ENCODE results near the gene TTC1. TPM values are rescaled to one million over a fixed set of nuclear protein-coding genes. Genes with fewer than 3 reads are reported as not detected.
A peak's percentile ranks its signal among the peaks of the same experiment; 100 is the strongest.
"Not testable (repeated sequence)": the region's sequence is repeated elsewhere in the genome, so short reads cannot be mapped to it uniquely, and the experiment has no call there.

The TTC1 gene, protein sequence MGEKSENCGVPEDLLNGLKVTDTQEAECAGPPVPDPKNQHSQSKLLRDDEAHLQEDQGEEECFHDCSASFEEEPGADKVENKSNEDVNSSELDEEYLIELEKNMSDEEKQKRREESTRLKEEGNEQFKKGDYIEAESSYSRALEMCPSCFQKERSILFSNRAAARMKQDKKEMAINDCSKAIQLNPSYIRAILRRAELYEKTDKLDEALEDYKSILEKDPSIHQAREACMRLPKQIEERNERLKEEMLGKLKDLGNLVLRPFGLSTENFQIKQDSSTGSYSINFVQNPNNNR
- total RNA-seq: 10 to 100 TPM; 46.9 to 57.2 TPM

DNA sequence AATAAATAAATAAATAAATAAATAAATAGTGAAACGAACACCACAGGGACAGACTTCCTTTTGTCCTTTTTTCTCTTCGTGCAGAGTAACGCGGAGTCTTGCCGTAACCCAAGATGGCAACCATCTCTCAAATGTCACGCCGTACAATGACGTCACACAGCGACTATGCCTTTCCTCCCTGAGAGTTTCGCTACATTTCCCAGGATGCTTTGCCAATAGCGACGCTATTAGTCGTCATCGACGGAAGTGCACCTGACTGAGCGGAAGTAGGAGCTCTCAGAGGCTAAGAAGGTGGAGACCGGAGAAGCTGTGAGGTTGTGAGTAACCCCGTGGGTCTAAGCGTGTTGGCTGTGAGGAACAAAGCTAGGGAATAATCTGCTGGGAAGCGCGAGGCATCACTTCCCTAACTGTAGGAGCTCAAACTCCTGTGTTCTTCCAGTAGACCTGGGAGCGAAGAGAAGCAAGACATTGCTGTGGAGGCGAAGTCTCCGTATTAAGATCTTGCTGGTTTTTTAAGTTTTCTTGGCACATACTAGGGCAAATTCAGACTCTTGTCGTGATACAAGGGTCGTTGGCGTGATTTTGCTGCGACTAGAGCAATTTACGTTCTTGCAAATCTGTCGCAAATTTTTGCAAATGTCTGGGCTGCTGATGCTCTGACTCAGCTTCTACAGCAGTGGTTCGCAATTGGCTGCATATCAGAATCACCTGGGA is at the start of gene TTC1:
Gene TTC1 (plus strand): TSS at position 263 of the 714 bp plus-strand sequence. CDS start 1,390 bp downstream, outside the sequence.
- POLR2A ChIA-PET: interaction anchor here (0.6 to 0.7 kb wide), 2 partner anchors 249 to 671 kb away, joined by 3 to 5 read pairs; no protein-coding TSS in a partner anchor
- Mint-ChIP-seq H3K27me3 (no peaks in the 10 kb centered on the region), H3K36me3 (ENCODE audit: low read depth) (peaks cover 21% of the 10 kb centered on the region), H3K9me3 (no peaks in the 10 kb centered on the region), H3K27ac (peak within 1 kb of the TSS; percentile 98), H3K4me3 (peak within 1 kb of the TSS; percentile 91), H3K4me1 (peaks cover 27% of the 10 kb centered on the region)
- CTCF ChIA-PET: interaction anchor here (0.5 to 2.3 kb wide), 7 partner anchors 8 to 429 kb away, joined by 3 to 6 read pairs (median 3); no protein-coding TSS in a partner anchor
- DNase-seq: peak; percentile 98

DNA sequence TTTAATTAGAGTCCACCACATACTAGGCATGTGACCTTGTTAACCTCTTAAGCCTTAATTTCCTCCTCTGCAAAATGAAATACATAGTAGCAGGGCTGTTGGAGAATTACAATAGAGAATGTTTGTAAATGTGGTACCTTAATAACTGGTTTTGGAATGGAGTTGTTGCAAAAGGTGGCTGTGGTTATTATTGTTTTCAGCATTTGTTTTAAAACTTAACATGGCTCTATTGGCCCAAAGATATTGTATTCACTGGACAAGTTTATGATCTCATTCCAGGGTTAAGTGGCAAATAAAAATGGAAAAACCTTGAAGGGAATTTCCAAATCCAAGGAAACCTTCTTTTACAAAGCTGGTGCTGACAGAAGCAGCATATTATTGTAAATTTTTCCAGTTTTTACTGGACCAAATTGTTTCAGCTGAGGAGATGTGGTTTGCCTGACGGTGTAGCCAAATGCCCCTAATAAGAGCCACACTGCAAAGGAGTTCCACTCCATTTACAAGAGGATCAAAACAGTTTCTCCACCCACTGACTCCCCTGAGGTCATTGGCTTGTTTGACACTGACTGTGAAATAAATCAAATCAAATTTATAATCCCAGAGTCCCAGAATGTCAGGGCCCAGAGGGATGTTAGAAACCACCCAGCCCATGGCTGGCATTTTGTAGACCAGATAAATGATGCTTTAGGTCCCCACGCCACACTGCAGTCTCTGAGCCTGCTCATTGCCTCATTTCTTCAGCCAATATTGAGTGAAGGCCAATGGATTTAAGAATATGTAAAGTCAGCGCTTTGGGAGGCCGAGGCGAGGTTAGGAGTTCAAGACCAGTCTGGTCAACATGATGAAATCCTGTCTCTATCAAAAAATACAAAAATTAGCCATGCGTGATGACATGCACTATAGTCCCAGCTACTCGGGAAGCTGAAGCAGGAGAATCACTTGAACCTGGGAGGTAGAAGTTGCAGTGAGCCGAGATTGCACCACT is 47.5 kb upstream of the TTC1 start:
- peaks cover 3% of the 10 kb centered on the region for H3K27me3 Mint-ChIP-seq
- POLR2A ChIA-PET: no interaction called here
- no peaks in the 10 kb centered on the region for H3K36me3 Mint-ChIP-seq (ENCODE audit: low read depth)
- CTCF ChIA-PET: no interaction called here
- no peak overlapping the region for H3K27ac Mint-ChIP-seq
- H3K4me1 Mint-ChIP-seq: no peaks in the 10 kb centered on the region
- no peak overlapping the region for H3K4me3 Mint-ChIP-seq
- no peaks in the 10 kb centered on the region for H3K9me3 Mint-ChIP-seq
- DNase-seq: no peak

DNA sequence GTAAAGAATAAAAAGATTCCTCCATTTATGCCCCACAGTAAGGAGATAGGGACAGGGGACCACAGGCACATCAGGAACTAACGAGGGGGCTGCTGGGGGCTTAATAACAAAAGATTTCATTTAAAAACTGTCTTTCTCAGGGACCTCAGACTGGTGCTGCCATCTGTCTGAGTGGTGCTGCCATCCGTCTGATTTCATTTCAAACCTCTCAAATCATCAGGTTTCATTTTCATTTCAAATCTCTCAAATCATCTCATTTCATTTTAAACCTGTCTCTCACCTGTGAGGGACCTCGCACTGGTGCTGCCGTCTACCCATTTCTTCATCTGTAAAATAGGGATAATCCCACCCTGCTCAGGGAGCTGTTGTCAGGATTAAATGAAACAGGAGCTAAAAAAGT is 46.7 kb upstream of the TTC1 start:
- H3K4me3 Mint-ChIP-seq: no peak overlapping the region
- H3K27me3 Mint-ChIP-seq: peaks cover 8% of the 10 kb centered on the region
- ChIA-PET CTCF (no interaction called here), POLR2A (no interaction called here)
- no peak for DNase-seq
- no peaks in the 10 kb centered on the region for H3K4me1 Mint-ChIP-seq
- H3K27ac Mint-ChIP-seq: no peak overlapping the region
- no peaks in the 10 kb centered on the region for H3K9me3 Mint-ChIP-seq
- no peaks in the 10 kb centered on the region for H3K36me3 Mint-ChIP-seq (ENCODE audit: low read depth)

DNA sequence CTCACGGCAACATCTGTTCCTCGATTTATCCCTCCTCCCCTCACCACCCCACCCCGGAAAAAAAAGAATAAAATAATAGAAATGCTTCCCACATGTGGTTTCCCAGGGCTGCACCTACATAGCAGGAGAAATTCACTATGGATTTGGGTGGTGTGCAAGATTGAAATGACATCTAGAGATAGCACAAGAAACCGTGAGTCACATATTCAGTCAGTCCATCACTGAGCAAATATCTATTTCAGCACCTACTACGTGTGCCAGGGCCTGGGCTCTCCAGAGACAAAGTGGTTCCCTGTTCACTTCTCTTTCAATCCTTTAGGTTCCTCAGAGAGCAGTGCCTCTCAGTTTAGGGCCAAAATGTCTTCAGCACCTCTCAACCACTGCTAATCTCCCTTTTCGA is 45.0 kb upstream of the TTC1 start:
- ChIA-PET CTCF (interaction anchor here (0.6 kb wide), 1 partner anchor 605 kb away, joined by 3 read pairs; no protein-coding TSS in a partner anchor), POLR2A (no interaction called here)
- no peak overlapping the region for H3K4me3 Mint-ChIP-seq
- H3K36me3 Mint-ChIP-seq (ENCODE audit: low read depth): no peaks in the 10 kb centered on the region
- H3K9me3 Mint-ChIP-seq: no peaks in the 10 kb centered on the region
- peaks cover 18% of the 10 kb centered on the region for H3K27me3 Mint-ChIP-seq
- no peak overlapping the region for H3K27ac Mint-ChIP-seq
- no peaks in the 10 kb centered on the region for H3K4me1 Mint-ChIP-seq
- no peak for DNase-seq

DNA sequence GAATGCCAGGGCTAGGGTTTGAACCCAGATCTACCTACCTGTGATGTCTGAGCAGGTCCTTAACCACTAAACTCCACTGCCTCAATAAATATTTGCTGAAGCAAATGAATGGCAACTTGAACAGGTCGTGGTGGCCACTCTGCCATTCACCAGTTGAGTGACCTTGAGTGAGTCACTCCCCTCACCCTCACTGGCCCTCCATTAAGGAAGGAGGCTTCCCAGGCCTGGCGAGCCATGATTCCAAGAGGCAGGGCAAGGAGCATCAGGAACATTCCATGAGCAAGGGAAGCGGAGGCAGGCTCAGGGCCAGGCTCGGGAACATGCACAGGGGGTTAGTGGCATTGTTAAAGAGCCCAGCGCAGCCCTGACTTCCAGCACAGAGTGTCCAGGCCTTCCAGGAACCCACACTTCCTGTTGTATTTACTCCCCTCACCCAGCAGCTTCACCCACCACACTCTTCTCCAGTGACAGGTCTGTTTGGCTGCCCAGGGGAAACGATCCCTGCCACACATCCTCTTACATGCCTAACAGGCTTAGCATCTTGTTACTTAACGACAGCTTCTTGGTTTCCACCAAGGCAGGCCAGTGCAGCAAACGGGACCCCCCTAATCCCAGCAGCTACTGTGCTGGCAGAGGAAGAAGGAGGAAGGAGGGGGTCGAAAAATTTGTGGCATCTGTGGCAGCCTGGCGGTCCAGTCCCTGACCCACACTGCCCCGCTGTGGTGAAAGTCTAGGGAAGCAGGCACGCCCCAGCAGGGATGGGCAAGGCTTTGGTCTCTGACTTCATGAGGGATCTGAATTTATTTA is 43.7 kb upstream of the TTC1 start:
- H3K4me1 Mint-ChIP-seq: no peaks in the 10 kb centered on the region
- H3K9me3 Mint-ChIP-seq: no peaks in the 10 kb centered on the region
- CTCF ChIA-PET: no interaction called here
- H3K4me3 Mint-ChIP-seq: no peak overlapping the region
- H3K27me3 Mint-ChIP-seq: peaks cover 24% of the 10 kb centered on the region
- H3K36me3 Mint-ChIP-seq (ENCODE audit: low read depth): no peaks in the 10 kb centered on the region
- POLR2A ChIA-PET: interaction anchor here (0.6 kb wide), 1 partner anchor 1270 kb away, joined by 3 read pairs; no protein-coding TSS in a partner anchor
- no peak overlapping the region for H3K27ac Mint-ChIP-seq
- DNase-seq: peak; percentile 11

DNA sequence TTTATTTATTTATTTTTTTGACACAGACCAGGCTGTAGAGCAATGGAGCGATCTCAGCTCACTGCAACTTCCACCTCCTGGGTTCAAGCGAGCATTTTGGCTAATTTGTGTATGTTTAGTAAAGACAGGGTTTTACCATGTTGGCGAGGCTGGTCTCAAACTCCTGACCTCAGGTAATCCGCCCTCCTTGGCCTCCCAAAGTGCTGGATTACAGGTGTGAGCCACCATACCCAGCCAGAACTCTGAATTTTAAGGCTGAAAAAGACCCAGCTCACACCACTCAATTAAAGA is 43.2 kb upstream of the TTC1 start:
- DNase-seq; CTCF ChIA-PET; H3K4me1 Mint-ChIP-seq; H3K4me3 Mint-ChIP-seq; H3K27ac Mint-ChIP-seq; H3K9me3 Mint-ChIP-seq; H3K36me3 Mint-ChIP-seq (ENCODE audit: low read depth); POLR2A ChIA-PET: not testable (repeated sequence)
- peaks cover 29% of the 10 kb centered on the region for H3K27me3 Mint-ChIP-seq

DNA sequence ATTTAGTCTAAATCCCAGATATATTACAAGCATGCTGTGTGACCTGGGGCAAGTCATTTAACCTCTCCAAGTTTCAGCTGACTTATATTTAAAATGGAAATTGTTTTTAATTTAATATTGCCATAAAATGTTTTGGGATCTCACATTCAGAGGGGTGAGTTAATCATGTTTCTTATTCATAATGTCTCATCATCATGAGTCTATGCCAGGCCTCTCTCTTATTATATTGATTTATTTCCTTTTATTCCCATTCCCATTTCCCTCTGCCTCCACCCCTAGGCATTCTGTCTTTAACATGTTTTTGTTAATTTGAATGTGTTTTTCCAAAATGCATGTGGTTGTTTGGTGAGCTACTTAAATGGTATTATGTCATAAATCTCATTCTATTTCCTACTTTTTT is 39.0 kb upstream of the TTC1 start:
- H3K4me1 Mint-ChIP-seq: peaks cover 8% of the 10 kb centered on the region
- no peaks in the 10 kb centered on the region for H3K9me3 Mint-ChIP-seq
- no peak overlapping the region for H3K27ac Mint-ChIP-seq
- POLR2A ChIA-PET: no interaction called here
- H3K27me3 Mint-ChIP-seq: peaks cover 60% of the 10 kb centered on the region
- CTCF ChIA-PET: interaction anchor here (1.0 kb wide), 1 partner anchor 17 kb away, joined by 3 read pairs; no protein-coding TSS in a partner anchor
- no peaks in the 10 kb centered on the region for H3K36me3 Mint-ChIP-seq (ENCODE audit: low read depth)
- no peak for DNase-seq
- no peak overlapping the region for H3K4me3 Mint-ChIP-seq

DNA sequence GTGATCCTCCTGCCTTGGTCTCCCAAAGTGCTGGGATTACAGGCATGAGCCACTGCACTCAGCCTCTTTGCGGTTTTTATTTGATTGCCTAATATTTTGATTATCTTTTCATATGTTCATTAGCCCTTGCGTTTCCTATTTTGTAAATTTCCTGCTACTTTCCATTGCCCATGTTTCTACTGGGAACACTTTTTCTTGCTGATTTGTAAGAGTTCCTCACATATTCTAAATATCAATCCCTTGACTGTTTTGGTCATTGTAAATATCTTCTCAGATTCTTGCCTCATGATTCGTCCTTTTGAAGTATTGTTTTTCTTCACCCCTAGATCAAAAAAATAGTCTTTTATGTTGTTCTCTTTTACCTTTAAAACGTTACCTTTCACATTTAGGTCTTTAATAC is 37.9 kb upstream of the TTC1 start:
- Mint-ChIP-seq H3K4me3 (no peak overlapping the region), H3K4me1 (peaks cover 8% of the 10 kb centered on the region), H3K9me3 (no peaks in the 10 kb centered on the region), H3K27me3 (peaks cover 63% of the 10 kb centered on the region), H3K27ac (no peak overlapping the region), H3K36me3 (ENCODE audit: low read depth) (no peaks in the 10 kb centered on the region)
- DNase-seq: no peak
- ChIA-PET POLR2A (no interaction called here), CTCF (interaction anchor here (1.0 kb wide), 1 partner anchor 16 kb away, joined by 3 read pairs; no protein-coding TSS in a partner anchor)

DNA sequence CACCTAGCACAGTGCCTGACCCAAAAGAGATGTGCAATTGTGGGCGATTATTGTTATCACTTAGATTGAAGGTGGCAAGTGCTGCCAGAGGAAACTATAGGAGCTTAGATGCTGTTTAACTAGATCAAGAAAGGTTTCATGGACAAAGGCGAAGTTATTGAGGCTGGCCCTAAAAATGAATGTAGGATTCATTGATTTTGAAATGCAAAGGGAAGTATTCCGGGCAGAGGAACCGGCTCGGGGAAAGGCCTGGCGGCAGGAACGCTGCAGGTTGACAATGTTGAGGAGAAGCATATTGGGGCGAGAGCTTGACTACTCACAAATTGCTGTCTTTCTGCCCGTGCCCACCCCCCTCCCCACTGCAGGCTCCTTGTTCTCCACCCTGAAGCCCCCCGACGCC is 37.4 kb upstream of the TTC1 start:
- peak overlapping the region; percentile 0 for H3K4me3 Mint-ChIP-seq
- H3K9me3 Mint-ChIP-seq: no peaks in the 10 kb centered on the region
- CTCF ChIA-PET: no interaction called here

DNA sequence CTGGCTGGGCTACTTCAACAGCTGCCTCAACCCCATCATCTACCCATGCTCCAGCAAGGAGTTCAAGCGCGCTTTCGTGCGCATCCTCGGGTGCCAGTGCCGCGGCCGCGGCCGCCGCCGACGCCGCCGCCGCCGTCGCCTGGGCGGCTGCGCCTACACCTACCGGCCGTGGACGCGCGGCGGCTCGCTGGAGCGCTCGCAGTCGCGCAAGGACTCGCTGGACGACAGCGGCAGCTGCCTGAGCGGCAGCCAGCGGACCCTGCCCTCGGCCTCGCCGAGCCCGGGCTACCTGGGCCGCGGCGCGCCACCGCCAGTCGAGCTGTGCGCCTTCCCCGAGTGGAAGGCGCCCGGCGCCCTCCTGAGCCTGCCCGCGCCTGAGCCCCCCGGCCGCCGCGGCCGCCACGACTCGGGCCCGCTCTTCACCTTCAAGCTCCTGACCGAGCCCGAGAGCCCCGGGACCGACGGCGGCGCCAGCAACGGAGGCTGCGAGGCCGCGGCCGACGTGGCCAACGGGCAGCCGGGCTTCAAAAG is 36.9 kb upstream of the TTC1 start:
- H3K4me1 Mint-ChIP-seq: peaks cover 8% of the 10 kb centered on the region
- H3K9me3 Mint-ChIP-seq: no peaks in the 10 kb centered on the region
- no peak for DNase-seq
- H3K36me3 Mint-ChIP-seq (ENCODE audit: low read depth): no peaks in the 10 kb centered on the region
- H3K27ac Mint-ChIP-seq: no peak overlapping the region
- H3K27me3 Mint-ChIP-seq: peaks cover 61% of the 10 kb centered on the region
- POLR2A ChIA-PET: no interaction called here
- H3K4me3 Mint-ChIP-seq: no peak overlapping the region
- CTCF ChIA-PET: no interaction called here

More for the DNA sequence above, 37.4 kb upstream of the TTC1 start:
- POLR2A ChIA-PET: no interaction called here
- no peak overlapping the region for H3K27ac Mint-ChIP-seq
- DNase-seq: no peak
- H3K27me3 Mint-ChIP-seq: peaks cover 59% of the 10 kb centered on the region
- peaks cover 8% of the 10 kb centered on the region for H3K4me1 Mint-ChIP-seq
- no peaks in the 10 kb centered on the region for H3K36me3 Mint-ChIP-seq (ENCODE audit: low read depth)

DNA sequence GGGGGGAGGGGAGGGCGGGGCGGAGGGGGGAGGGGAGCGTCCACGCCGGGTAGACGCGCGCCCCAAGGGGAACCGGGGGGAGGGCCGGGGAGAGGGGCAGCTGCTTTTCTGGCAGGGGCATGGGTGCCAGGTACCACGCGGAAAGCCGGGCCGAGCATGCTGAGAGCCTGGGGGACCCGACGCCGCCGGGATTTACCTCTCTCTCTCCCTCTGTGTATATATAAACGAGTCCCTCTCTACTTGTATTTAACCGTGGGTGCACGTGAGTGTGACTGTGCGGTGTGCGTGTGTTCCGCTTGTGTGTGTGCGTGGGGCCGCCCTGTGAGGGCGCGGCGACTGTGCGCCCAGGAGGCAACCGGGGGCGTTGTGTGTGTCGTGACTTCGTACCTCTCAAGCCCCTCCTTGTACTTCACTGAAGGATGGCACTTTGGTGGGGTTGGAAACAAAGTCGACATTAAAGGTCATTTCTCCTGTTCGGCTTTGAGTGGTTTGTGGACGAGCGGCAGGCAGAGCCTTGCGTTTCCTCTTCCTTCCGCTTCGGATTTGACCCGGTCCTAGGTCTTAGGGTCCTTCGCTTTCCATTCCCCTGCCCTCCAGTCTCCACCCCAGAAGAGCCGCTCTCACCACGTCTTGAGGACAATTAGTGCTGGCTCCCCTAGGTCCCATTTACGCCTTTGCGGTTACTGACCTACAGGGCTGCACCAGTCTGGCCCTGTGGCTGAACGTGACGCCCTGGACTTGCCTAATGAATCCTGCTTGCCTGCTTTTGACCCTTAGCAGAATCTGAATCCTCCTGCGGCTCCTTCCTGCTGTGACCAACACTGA is 36.2 kb upstream of the TTC1 start:
- DNase-seq: no peak
- POLR2A ChIA-PET: no interaction called here
- H3K27me3 Mint-ChIP-seq: peaks cover 63% of the 10 kb centered on the region
- no peak overlapping the region for H3K27ac Mint-ChIP-seq
- peaks cover 8% of the 10 kb centered on the region for H3K4me1 Mint-ChIP-seq
- peak overlapping the region; percentile 10 for H3K4me3 Mint-ChIP-seq
- H3K9me3 Mint-ChIP-seq: no peaks in the 10 kb centered on the region
- CTCF ChIA-PET: no interaction called here
- H3K36me3 Mint-ChIP-seq (ENCODE audit: low read depth): no peaks in the 10 kb centered on the region

All from activated CD4-positive, alpha-beta T cell treated with anti-CD3 and anti-CD28 coated beads, Interleukin-2, amount 10 ng/mL, durations not matched to agents 7 days and 5 days (primary cell).